CD14-positive monocyte (primary cell): ENCODE data around the gene SDK1. TPM values are rescaled to one million over a fixed set of nuclear protein-coding genes. Genes with fewer than 3 reads are reported as not detected.
A peak's percentile ranks its signal among the peaks of the same experiment; 100 is the strongest.

ENCODE experiments used
- DNase-seq, 3 donors: peaks; one replicate each; pipeline ENCODE4 v3.0.0-alpha.2; 2011 to 2022
- H2AFZ ChIP-seq: 2 replicates; pipeline ENCODE4 v1.6.0; 2012; ENCODE audit warnings: mild to moderate bottlenecking, low read depth, low read length, inconsistent platforms; ENCODE audit not compliant: insufficient read depth, poor library complexity, severe bottlenecking
- H3K27ac ChIP-seq, 2 donors: 1 replicate in 1 of 2; 2 replicates in 1 of 2; pipeline ENCODE4 v1.5.1; 2012 to 2013; ENCODE audit warnings: low read length in 2 of 2, control low read depth in 1 of 2, inconsistent platforms in 1 of 2, low read depth in 1 of 2, mild to moderate bottlenecking in 1 of 2
- H3K27me3 ChIP-seq, 2 donors: one replicate each; pipeline versions ENCODE4 v1.6.0 to v1.6.1; 2011 to 2013; ENCODE audit warnings: low read length in 2 of 2; ENCODE audit not compliant: control insufficient read depth in 2 of 2, insufficient read depth in 2 of 2
- H3K36me3 ChIP-seq, 2 donors: replicated peaks in 1 of 2; 1 replicate in 1 of 2; 2 replicates in 1 of 2; pipeline versions ENCODE4 v1.5.1 to v1.6.1; 2012 to 2013; ENCODE audit warnings: low read length in 2 of 2, control low read depth in 1 of 2, inconsistent platforms in 1 of 2, mild to moderate bottlenecking in 1 of 2; ENCODE audit not compliant: insufficient read depth in 2 of 2, control insufficient read depth in 1 of 2
- H3K4me1 ChIP-seq, 2 donors: 1 replicate in 1 of 2; 2 replicates in 1 of 2; pipeline versions ENCODE4 v1.5.1 to v1.6.1; 2012 to 2013; ENCODE audit warnings: low read length in 2 of 2, control low read depth in 1 of 2, inconsistent platforms in 1 of 2, mild to moderate bottlenecking in 1 of 2, moderate library complexity in 1 of 2; ENCODE audit not compliant: insufficient read depth in 2 of 2, control insufficient read depth in 1 of 2
- H3K4me2 ChIP-seq: replicated peaks from 2 replicates; pipeline ENCODE3; 2012; ENCODE audit warnings: low read length, moderate library complexity, mild to moderate bottlenecking; ENCODE audit not compliant: poor library complexity, severe bottlenecking; ENCODE audit errors: extremely low read depth
- H3K4me3 ChIP-seq, 3 experiments: fragments of 200-600 bp in 1 of 3; sonication (generic) in 1 of 3; replicated peaks in 1 of 3; 1 replicate in 2 of 3; 2 replicates in 1 of 3; pipeline ENCODE4 v1.5.1; 2011 to 2013; ENCODE audit warnings: low read length in 3 of 3, mild to moderate bottlenecking in 3 of 3, control low read depth in 2 of 3, low read depth in 2 of 3, inconsistent platforms in 1 of 3, moderate library complexity in 1 of 3
- H3K79me2 ChIP-seq: 2 replicates; pipeline ENCODE4 v1.6.0; 2012; ENCODE audit warnings: mild to moderate bottlenecking, control low read depth, inconsistent platforms, low read length, moderate library complexity; ENCODE audit not compliant: insufficient read depth
- H3K9ac ChIP-seq: 2 replicates; pipeline ENCODE4 v1.6.0; 2017; ENCODE audit warnings: low read length, mild to moderate bottlenecking; ENCODE audit not compliant: insufficient read depth, poor library complexity, severe bottlenecking
- H3K9me3 ChIP-seq, 2 donors: replicated peaks in 1 of 2; 1 replicate in 1 of 2; 2 replicates in 1 of 2; pipeline versions ENCODE4 v1.5.1 to v1.6.1; 2012 to 2013; ENCODE audit warnings: low read length in 2 of 2, control low read depth in 1 of 2; ENCODE audit not compliant: control insufficient read depth in 1 of 2, insufficient read depth in 1 of 2
- H4K20me1 ChIP-seq: 2 replicates; pipeline ENCODE4 v1.6.0; 2012; ENCODE audit warnings: mild to moderate bottlenecking, low read length, control low read depth, moderate library complexity; ENCODE audit not compliant: insufficient read depth
- H3K27ac Mint-ChIP-seq, 7 donors: one replicate each; pipeline ENCODE4 v1.8.0; 2020; ENCODE audit warnings: mild to moderate bottlenecking in 7 of 7, mixed read lengths in 7 of 7, moderate library complexity in 6 of 7, inconsistent platforms in 2 of 7
- H3K27me3 Mint-ChIP-seq, 3 donors: one replicate each; pipeline ENCODE4 v1.8.0; 2021 to 2022; ENCODE audit warnings: low read depth in 3 of 3, mild to moderate bottlenecking in 3 of 3, mixed read lengths in 3 of 3, moderate library complexity in 3 of 3, inconsistent platforms in 1 of 3
- H3K36me3 Mint-ChIP-seq, 2 donors: one replicate each; pipeline ENCODE4 v1.8.0; 2020; ENCODE audit warnings: mixed read lengths in 2 of 2, inconsistent platforms in 1 of 2, mild to moderate bottlenecking in 1 of 2
- H3K4me1 Mint-ChIP-seq: one replicate; pipeline ENCODE4 v1.8.0; 2020; ENCODE audit warnings: mild to moderate bottlenecking, mixed read lengths
- H3K4me3 Mint-ChIP-seq, 2 donors: one replicate each; pipeline ENCODE4 v1.8.0; 2020; ENCODE audit warnings: mild to moderate bottlenecking in 2 of 2, mixed read lengths in 2 of 2, moderate library complexity in 1 of 2
- H3K9me3 Mint-ChIP-seq, 7 donors: one replicate each; pipeline ENCODE4 v1.8.0; 2020 to 2022; ENCODE audit warnings: mixed read lengths in 7 of 7, mild to moderate bottlenecking in 6 of 7, moderate library complexity in 6 of 7, inconsistent platforms in 2 of 7
- WGBS: methylation state at CpG from one replicate; pipeline ENCODE4 v1.1.5; 2013; ENCODE audit warnings: missing lambda C conversion rate; ENCODE audit not compliant: insufficient coverage; 5-methylcytosine and 5-hydroxymethylcytosine counted together
- intact Hi-C, 2 donors: fragments of 100-400 bp; cut with micrococcal nuclease; formaldehyde crosslinking; loops; one replicate each; pipeline versions ENCODE4 v1.15.0 to v1.15.1; 2023
- polyA plus RNA-seq, 3 donors: library from polyadenylated mRNA; depleted of rRNA in 1 of 3; unstranded in 2 of 3; stranded (reverse) in 1 of 3; fragments of 300-500 nt in 2 of 3; fragments of >200 nt in 1 of 3; fragmentation: Illumina TruSeq in 2 of 3; gene quantifications; 1 replicate in 2 of 3; 2 replicates in 1 of 3; pipeline ENCODE4 v1.2.3, GENCODE V29; 2012 to 2021
- TF ChIP-seq, protein P1 (sequence below): fragments of 200-600 bp; IDR thresholded peaks from one replicate; pipeline ENCODE4 v1.8.0; 2022; ENCODE audit warnings: antibody characterized with exemption, mild to moderate bottlenecking

SDK1 gene
- polyA plus RNA-seq, 3 donors: 0.01 TPM; not detected in 2

DNA sequence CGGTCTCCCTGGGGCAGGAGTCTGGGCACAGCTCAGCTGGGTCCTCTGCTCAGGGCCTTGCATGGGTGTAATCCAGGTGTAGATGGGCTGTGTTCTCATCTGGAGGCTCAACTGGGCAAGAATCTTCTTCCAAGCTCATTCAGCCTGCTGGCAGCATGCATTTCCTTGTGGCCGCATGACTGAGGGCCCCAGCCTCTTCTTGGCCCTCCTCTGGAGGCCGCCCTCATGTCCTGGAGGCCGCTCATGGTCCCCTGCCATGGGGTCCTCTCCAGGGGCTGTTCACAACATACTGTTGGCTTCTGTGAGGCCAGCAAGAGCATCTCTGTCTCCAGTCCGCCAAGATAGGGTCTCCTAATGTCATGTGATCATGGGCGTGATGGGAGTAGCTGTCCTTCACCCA is 943.6 kb downstream of the SDK1 start:
- no peaks in the 10 kb centered on the region for H3K4me1 ChIP-seq
- TF ChIP-seq, protein P1, sequence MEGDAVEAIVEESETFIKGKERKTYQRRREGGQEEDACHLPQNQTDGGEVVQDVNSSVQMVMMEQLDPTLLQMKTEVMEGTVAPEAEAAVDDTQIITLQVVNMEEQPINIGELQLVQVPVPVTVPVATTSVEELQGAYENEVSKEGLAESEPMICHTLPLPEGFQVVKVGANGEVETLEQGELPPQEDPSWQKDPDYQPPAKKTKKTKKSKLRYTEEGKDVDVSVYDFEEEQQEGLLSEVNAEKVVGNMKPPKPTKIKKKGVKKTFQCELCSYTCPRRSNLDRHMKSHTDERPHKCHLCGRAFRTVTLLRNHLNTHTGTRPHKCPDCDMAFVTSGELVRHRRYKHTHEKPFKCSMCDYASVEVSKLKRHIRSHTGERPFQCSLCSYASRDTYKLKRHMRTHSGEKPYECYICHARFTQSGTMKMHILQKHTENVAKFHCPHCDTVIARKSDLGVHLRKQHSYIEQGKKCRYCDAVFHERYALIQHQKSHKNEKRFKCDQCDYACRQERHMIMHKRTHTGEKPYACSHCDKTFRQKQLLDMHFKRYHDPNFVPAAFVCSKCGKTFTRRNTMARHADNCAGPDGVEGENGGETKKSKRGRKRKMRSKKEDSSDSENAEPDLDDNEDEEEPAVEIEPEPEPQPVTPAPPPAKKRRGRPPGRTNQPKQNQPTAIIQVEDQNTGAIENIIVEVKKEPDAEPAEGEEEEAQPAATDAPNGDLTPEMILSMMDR: no peak
- H3K27ac Mint-ChIP-seq: no peak overlapping the region
- H3K9ac ChIP-seq: no peak overlapping the region
- peaks cover 0 to 2% (median 1%) of the 10 kb centered on the region in 3 donors for H3K27me3 Mint-ChIP-seq
- peaks cover 22 to 48% (median 31%) of the 10 kb centered on the region in 7 donors for H3K9me3 Mint-ChIP-seq
- no peaks in the 10 kb centered on the region for H4K20me1 ChIP-seq
- DNase-seq: no peak
- H3K79me2 ChIP-seq: no peaks in the 10 kb centered on the region
- no peaks in the 10 kb centered on the region for H3K36me3 ChIP-seq
- 65% methylated on average over 3 of the region's 6 CpGs for WGBS
- H3K4me2 ChIP-seq: no peak overlapping the region
- H3K4me1 Mint-ChIP-seq: no peaks in the 10 kb centered on the region
- no peak overlapping the region for H3K4me3 ChIP-seq
- H2AFZ ChIP-seq: no peak overlapping the region
- no peaks in the 10 kb centered on the region for H3K36me3 Mint-ChIP-seq
- H3K9me3 ChIP-seq: peaks cover 43 to 65% of the 10 kb centered on the region in 2 donors
- no peaks in the 10 kb centered on the region for H3K27me3 ChIP-seq
- no peak overlapping the region for H3K27ac ChIP-seq
- intact Hi-C loops: no loop called here
- no peak overlapping the region for H3K4me3 Mint-ChIP-seq

DNA sequence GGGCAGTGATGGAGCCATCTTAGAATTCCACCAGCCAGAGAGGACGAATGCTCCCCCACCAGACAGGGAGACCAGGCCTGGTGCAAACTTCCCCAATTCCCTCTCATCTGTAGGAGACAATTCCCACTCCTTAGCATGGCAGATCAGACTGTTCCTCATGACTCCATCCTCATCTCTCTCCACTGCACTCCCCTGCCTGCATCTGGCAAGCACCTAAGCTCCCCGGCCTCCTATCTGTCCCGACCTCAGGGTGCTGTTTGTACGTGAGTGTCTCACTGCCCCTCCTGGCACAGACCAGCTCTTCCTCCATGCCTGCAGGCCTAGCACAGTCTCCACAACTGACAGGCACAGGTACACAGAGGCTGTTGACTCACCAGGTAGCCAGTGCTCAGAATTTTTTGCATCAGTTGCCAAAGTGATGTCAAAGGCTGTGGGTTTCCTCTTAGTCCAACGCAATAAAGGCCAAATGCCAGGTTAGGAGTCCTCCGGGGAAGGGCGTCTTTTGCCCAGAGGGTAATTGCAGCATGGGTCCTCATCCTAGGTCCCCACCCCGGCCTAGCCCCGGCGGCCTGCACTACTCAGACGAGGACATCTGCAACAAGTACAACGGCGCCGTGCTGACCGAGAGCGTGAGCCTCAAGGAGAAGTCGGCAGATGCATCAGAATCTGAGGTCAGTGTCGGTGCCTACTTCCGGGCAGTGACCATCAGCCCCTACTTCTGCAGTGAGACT is 944.2 kb downstream of the SDK1 start:
- peaks cover 43 to 66% of the 10 kb centered on the region in 2 donors for H3K9me3 ChIP-seq
- H3K27ac ChIP-seq: no peak overlapping the region
- no peaks in the 10 kb centered on the region for H3K79me2 ChIP-seq
- H3K4me2 ChIP-seq: no peak overlapping the region
- peak overlapping the region in 1 of 7 donors; percentile 23 for H3K27ac Mint-ChIP-seq
- no peak overlapping the region for H2AFZ ChIP-seq
- DNase-seq: no peak
- H3K9ac ChIP-seq: no peak overlapping the region
- H3K4me3 ChIP-seq: no peak overlapping the region
- H3K4me3 Mint-ChIP-seq: no peak overlapping the region
- H3K36me3 Mint-ChIP-seq: no peaks in the 10 kb centered on the region
- no peaks in the 10 kb centered on the region for H3K4me1 ChIP-seq
- H3K27me3 ChIP-seq: no peaks in the 10 kb centered on the region
- no peaks in the 10 kb centered on the region for H3K4me1 Mint-ChIP-seq
- intact Hi-C loops: no loop called here
- H3K27me3 Mint-ChIP-seq: peaks cover 0 to 2% (median 1%) of the 10 kb centered on the region in 3 donors
- 96% methylated on average over 18 of the region's 19 CpGs for WGBS
- H4K20me1 ChIP-seq: no peaks in the 10 kb centered on the region
- H3K9me3 Mint-ChIP-seq: peaks cover 22 to 49% (median 33%) of the 10 kb centered on the region in 7 donors
- H3K36me3 ChIP-seq: no peaks in the 10 kb centered on the region
- TF ChIP-seq, protein P1: no peak
